Small intestine (tissue), 7 donors: ENCODE data around the gene KLK14. TPM values are rescaled to one million over a fixed set of nuclear protein-coding genes. Genes with fewer than 3 reads are reported as not detected.

Experiments used
- DNase-seq, 2 donors: peaks; one replicate each; pipeline versions ENCODE4 v3.0.0 to v3.0.0-alpha.2; 2013
- FAIRE-seq: peaks from 2 replicates; lab custom pipeline; 2012; peaks lifted over from hg19 to GRCh38; lab: Jason Lieb, UNC
- H3K27ac ChIP-seq, 3 donors: one replicate each; pipeline ENCODE4 v1.5.1; 2013; ENCODE audit warnings: low read length in 2 of 3, mild to moderate bottlenecking in 2 of 3, control low read depth in 1 of 3, inconsistent platforms in 1 of 3, low read depth in 1 of 3, moderate library complexity in 1 of 3
- H3K27me3 ChIP-seq, 3 donors: one replicate each; pipeline ENCODE4 v1.6.1; 2013; ENCODE audit warnings: low read length in 3 of 3, inconsistent platforms in 1 of 3; ENCODE audit not compliant: control insufficient read depth in 3 of 3, insufficient read depth in 3 of 3
- H3K36me3 ChIP-seq, 3 donors: one replicate each; pipeline ENCODE4 v1.6.1; 2013; ENCODE audit warnings: low read length in 3 of 3, inconsistent platforms in 1 of 3, low read depth in 1 of 3, mild to moderate bottlenecking in 1 of 3, moderate library complexity in 1 of 3; ENCODE audit not compliant: control insufficient read depth in 3 of 3, insufficient read depth in 2 of 3
- H3K4me1 ChIP-seq, 3 donors: one replicate each; pipeline ENCODE4 v1.6.1; 2013; ENCODE audit warnings: low read length in 2 of 3, inconsistent platforms in 1 of 3, low read depth in 1 of 3, mild to moderate bottlenecking in 1 of 3, moderate library complexity in 1 of 3; ENCODE audit not compliant: control insufficient read depth in 3 of 3, insufficient read depth in 2 of 3
- H3K4me3 ChIP-seq, 3 donors: one replicate each; pipeline ENCODE4 v1.5.1; 2013; ENCODE audit warnings: low read length in 3 of 3, control low read depth in 1 of 3, inconsistent platforms in 1 of 3, low read depth in 1 of 3, mild to moderate bottlenecking in 1 of 3, moderate library complexity in 1 of 3
- H3K9me3 ChIP-seq, 2 donors: one replicate each; pipeline ENCODE4 v1.6.1; 2013; ENCODE audit warnings: low read depth in 1 of 2, low read length in 1 of 2; ENCODE audit not compliant: control insufficient read depth in 2 of 2, insufficient read depth in 1 of 2
- WGBS, 3 donors: extraction: QIAGEN DNeasy Blood & Tissue Kit; methylation state at CpG; one replicate each; pipeline ENCODE4 v1.1.7; 2013; 5-methylcytosine and 5-hydroxymethylcytosine counted together
- polyA plus RNA-seq, 4 donors: library from polyadenylated mRNA; stranded (reverse) in 3 of 4; unstranded in 1 of 4; fragments of 200-250 nt in 3 of 4; fragments of 120-200 nt in 1 of 4; gene quantifications; one replicate each; pipeline versions ENCODE4 v1.2.1 to v1.2.3, GENCODE V29; 2013
- donor health status: healthy with polysubstance abuse.
- donor health status: control.
- donor health status: control.
- donor health status: Bipolar disorder and iron deficiency.
- donor health status: healthy.

Gene KLK14
- polyA plus RNA-seq, 4 donors: 0.07 to 0.22 TPM; not detected in 2

DNA sequence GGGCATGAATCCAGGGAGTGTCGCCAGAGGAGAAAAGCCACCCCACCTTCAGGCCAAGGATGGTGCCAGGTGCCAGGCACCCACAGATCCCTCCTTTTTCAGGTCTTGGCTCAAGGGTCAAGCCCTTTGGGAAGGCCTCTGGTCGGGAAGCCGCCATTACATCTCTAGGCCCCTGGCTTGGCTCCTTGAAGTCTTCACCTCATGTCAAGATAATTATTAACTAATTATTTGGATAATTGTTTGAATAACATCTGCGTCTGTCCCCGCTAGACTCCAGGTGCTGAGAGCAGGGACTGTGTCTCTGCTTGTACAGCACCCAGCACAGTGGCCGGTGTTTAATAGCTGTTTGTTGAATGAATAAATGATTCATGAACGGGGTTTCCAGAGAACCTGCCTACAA lies 19.0 kb downstream of the KLK14 start:
- Histone ChIP-seq H3K27me3 (peaks cover 0 to 12% (median 11%) of the 10 kb centered on the region in 3 donors), H3K9me3 (no peaks in the 10 kb centered on the region), H3K36me3 (no peaks in the 10 kb centered on the region), H3K4me1 (no peaks in the 10 kb centered on the region), H3K4me3 (no peak overlapping the region), H3K27ac (no peak overlapping the region)
- WGBS, 3 donors: 40 to 76% (median 51%) methylated on average over 7 of the region's 7 CpGs
- FAIRE-seq (no peak), DNase-seq (no peak)

DNA sequence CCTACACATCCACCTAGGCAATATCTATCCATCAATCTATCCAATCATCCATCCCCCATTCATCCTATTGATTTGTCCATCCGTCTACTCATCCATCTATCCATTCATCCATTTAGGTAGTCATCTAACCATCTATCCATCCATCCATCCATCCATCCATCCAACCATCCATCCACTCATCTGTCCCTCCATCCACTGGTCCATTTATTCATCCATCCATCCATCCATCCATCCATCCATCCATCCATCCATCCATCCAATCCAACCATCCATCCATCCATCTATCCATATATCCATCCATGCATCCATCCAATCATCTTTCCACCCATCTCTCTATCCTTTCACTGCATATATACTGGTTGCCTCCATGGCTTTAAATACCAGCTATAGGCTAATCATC lies 21.7 kb downstream of the KLK14 start:
- DNase-seq (no peak), FAIRE-seq (no peak)
- H3K27me3 ChIP-seq: peaks cover 2 to 12% (median 7%) of the 10 kb centered on the region in 3 donors
- no peaks in the 10 kb centered on the region for H3K36me3 ChIP-seq
- no peak overlapping the region for H3K4me3 ChIP-seq
- no peak overlapping the region for H3K27ac ChIP-seq
- H3K9me3 ChIP-seq: no peaks in the 10 kb centered on the region
- WGBS, 3 donors: 0 to 40% (median 0%) methylated on average over 1 of the region's 1 CpG
- no peaks in the 10 kb centered on the region for H3K4me1 ChIP-seq

DNA sequence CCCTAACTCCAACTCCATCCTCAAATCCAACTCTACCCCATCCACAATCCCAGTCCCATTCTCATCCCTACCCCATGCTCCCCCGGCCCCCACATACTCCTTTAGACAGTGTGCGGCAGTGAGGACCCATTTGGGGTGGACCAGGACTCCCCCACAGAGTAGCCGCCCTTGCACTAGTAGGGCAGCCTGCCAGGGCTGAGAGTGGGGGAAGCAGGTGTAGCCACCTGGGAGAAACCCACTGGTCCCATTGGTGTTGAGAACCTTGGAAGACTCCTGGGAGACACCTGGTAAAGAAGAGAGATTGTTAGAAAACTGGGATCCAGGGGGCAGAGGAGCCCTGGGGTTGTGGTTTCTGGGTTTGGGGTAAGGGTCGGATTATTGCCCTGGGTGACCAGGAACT lies 22.4 kb downstream of the KLK14 start:
- no peaks in the 10 kb centered on the region for H3K36me3 ChIP-seq
- H3K27me3 ChIP-seq: peaks cover 2 to 7% (median 6%) of the 10 kb centered on the region in 3 donors
- no peaks in the 10 kb centered on the region for H3K4me1 ChIP-seq
- no peak overlapping the region for H3K27ac ChIP-seq
- no peak for FAIRE-seq
- no peak for DNase-seq
- H3K9me3 ChIP-seq: no peaks in the 10 kb centered on the region
- 58 to 65% (median 63%) methylated on average over 4 of the region's 4 CpGs for WGBS, 3 donors
- no peak overlapping the region for H3K4me3 ChIP-seq

DNA sequence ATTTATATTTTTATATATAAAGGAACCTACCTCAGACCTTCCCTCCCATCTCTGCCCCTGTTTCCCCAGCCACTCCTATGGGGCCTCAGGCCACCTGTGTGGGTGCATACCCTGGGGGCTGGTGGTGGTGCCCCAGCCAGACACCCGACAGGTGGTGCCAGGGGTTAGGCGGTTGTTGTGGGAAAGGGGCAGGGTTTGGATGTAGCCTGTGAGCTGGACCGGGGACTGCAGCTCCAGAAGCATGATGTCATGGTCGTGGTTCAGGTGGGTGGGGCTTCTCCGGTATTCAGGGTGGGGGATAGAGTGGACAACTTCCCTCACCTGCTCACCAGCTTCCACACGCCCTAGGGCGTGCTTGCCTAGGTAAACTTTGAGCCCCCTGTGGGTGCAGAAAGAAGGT lies 23.0 kb downstream of the KLK14 start:
- FAIRE-seq: no peak
- no peak overlapping the region for H3K27ac ChIP-seq

DNA sequence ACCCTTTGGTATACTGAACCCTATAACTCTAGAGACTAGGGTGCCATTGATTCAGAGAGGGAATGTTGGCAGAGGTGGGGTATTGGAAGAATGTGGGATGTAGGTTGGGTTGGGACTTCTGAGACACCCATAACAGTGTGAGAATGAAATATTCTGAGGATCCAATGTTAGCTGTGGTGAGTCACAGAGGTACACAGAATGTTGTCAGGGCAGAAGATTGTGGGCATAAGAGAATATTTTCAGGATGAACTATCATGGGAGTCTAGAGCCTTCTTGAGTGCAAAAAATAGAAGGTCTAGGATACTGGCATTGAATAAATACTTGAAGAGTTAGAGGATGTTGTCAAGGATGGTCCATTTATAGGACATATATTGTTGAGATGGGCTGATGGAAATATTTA lies 26.8 kb downstream of the KLK14 start:
- H3K4me1 ChIP-seq: no peaks in the 10 kb centered on the region
- no peak for FAIRE-seq
- H3K27me3 ChIP-seq: peaks cover 0 to 2% (median 0%) of the 10 kb centered on the region in 3 donors
- no peak for DNase-seq
- H3K27ac ChIP-seq: no peak overlapping the region
- H3K9me3 ChIP-seq: no peaks in the 10 kb centered on the region
- H3K36me3 ChIP-seq: no peaks in the 10 kb centered on the region
- H3K4me3 ChIP-seq: no peak overlapping the region

More for the DNA sequence above, 23.0 kb downstream of the KLK14 start:
- Histone ChIP-seq H3K27me3 (peaks cover 2 to 7% (median 6%) of the 10 kb centered on the region in 3 donors), H3K4me1 (no peaks in the 10 kb centered on the region), H3K36me3 (no peaks in the 10 kb centered on the region), H3K4me3 (no peak overlapping the region), H3K9me3 (no peaks in the 10 kb centered on the region)
- DNase-seq: no peak
- WGBS, 3 donors: 55 to 70% (median 60%) methylated on average over 7 of the region's 7 CpGs

DNA sequence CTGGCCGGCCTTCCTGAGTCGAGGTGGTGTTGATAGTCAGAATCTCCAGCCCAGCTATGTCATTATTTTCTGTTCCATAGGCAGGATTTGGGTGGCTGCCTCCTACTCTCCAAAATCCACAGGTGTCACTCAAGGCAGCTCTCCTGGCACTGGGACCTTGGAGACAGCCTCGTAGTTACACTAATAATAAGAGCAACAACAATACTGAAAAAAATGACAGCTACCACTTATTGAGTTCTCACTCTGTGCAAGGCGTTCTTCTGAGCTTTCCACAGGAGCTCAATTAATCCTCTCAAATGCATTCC lies 35.7 kb downstream of the KLK14 start:
- DNase-seq (no peak), FAIRE-seq (no peak)
- Histone ChIP-seq H3K27me3 (peaks cover 0 to 3% (median 0%) of the 10 kb centered on the region in 3 donors), H3K36me3 (no peaks in the 10 kb centered on the region), H3K9me3 (no peaks in the 10 kb centered on the region), H3K4me3 (no peak overlapping the region), H3K4me1 (no peaks in the 10 kb centered on the region), H3K27ac (no peak overlapping the region)
- WGBS, 3 donors: 11 to 16% (median 15%) methylated on average over 4 of the region's 4 CpGs

DNA sequence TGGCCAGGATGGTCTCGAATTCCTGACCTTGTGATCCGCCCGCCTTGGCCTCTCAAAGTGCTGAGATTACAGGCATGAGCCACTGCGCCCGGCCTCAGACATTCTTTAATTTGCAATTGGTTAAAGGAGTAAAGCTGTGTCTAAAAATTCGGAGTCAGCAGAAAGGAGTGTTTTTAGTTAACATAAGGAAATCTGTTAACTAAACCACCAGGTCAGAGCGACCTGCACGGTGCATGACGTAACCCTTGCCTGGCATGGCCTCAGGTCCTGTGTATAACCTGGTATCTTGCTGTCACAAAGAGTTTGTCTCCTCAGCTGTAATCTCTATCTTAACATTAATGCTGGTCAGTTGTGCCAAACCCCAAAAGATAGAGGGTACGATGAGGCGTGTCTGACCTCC lies 38.4 kb downstream of the KLK14 start:
- H3K4me3 ChIP-seq: no peak overlapping the region
- H3K9me3 ChIP-seq: no peaks in the 10 kb centered on the region
- no peak overlapping the region for H3K27ac ChIP-seq
- WGBS, 3 donors: 82 to 85% (median 84%) methylated on average over 11 of the region's 11 CpGs
- no peaks in the 10 kb centered on the region for H3K36me3 ChIP-seq
- DNase-seq (no peak), FAIRE-seq (no peak)
- H3K4me1 ChIP-seq: no peaks in the 10 kb centered on the region
- H3K27me3 ChIP-seq: peaks cover 0 to 3% (median 0%) of the 10 kb centered on the region in 3 donors

DNA sequence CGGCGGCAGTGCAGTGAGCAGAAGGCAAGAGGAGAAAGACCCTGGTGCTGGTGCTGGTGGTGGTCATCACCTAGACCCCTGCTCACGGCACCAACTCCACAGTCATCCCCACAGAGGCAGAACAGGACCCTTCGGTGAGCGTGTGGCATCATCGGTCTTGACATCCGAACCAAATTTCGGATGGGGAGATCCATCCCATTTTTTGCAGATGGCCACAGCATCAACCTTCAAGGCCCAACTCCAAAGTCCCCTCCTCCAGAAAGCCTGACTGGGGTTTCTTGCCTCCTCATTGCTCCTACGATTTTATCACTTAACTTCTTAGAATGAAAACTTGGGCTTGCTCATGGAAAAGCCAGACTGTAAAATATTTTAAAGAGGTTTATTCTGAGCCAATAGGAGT lies 39.2 kb downstream of the KLK14 start:
- 73 to 79% (median 74%) methylated on average over 9 of the region's 9 CpGs for WGBS, 3 donors
- DNase-seq (no peak), FAIRE-seq (no peak)
- H3K9me3 ChIP-seq: no peaks in the 10 kb centered on the region
- no peak overlapping the region for H3K4me3 ChIP-seq
- H3K27ac ChIP-seq: no peak overlapping the region
- H3K27me3 ChIP-seq: peaks cover 0 to 3% (median 0%) of the 10 kb centered on the region in 3 donors
- no peaks in the 10 kb centered on the region for H3K4me1 ChIP-seq
- no peaks in the 10 kb centered on the region for H3K36me3 ChIP-seq

DNA sequence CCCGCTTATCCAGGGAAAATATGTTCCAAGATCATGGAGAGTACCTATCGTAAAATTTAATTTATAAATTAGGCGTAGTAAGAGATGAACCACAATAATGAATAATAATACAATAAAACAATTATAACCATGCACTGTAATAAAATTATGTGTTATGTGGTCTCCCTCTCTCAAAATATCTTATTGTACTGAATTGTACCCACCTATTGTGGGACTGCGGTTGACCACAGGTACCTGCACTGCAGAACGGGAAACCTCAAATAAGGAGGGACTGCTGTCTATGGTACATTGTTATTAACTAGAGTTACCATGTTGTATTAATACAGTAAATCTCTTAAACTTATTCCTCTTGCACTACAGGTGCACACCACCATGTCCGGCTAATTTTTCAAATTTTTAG lies 42.5 kb downstream of the KLK14 start:
- Histone ChIP-seq H3K4me3 (no peak overlapping the region), H3K36me3 (no peaks in the 10 kb centered on the region), H3K27me3 (no peaks in the 10 kb centered on the region), H3K9me3 (no peaks in the 10 kb centered on the region), H3K27ac (no peak overlapping the region), H3K4me1 (no peaks in the 10 kb centered on the region)
- DNase-seq (no peak), FAIRE-seq (no peak)
- 82 to 91% (median 82%) methylated on average over 6 of the region's 6 CpGs for WGBS, 3 donors
